NCI-H2196 treated with DMSO at 0.1 percent for 48 hours (cell line): ENCODE results near the gene SPATA2L.
A peak's percentile ranks its signal among the peaks of the same experiment; 100 is the strongest.
"Not testable (repeated sequence)": the region's sequence is repeated elsewhere in the genome, so short reads cannot be mapped to it uniquely, and the experiment has no call there.

Experiments used
- DNase-seq: peaks from one replicate; lab custom pipeline; 2025; ENCODE audit not compliant: unreplicated experiment; lab: John Stamatoyannopoulos, UW

Gene SPATA2L

DNA sequence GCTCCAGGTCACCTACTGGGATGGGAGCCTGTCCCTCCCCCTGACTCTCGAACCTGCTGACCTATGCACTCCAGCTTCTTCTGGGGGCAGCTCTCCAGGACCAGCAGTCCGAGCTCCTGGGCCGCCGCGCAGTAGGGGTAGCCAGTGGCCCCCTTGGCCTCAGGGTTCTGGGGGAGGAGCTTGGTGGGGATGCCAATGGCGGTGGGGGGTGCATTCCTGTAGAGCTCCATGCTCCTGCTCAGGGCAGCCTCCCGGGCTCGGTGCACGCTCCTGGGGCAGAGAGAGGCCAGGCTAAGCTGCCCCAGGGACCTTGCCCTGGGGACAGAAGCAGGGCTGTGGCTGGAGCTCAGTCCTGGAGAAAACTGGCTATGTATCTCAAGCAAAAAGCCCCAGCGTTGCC lies 7.7 kb upstream of the SPATA2L start:
- DNase-seq, result no peak

GRCh38 chr16:89708481-89708931 lies 7.0 kb upstream of the SPATA2L start:
- DNase-seq, result no peak

DNA sequence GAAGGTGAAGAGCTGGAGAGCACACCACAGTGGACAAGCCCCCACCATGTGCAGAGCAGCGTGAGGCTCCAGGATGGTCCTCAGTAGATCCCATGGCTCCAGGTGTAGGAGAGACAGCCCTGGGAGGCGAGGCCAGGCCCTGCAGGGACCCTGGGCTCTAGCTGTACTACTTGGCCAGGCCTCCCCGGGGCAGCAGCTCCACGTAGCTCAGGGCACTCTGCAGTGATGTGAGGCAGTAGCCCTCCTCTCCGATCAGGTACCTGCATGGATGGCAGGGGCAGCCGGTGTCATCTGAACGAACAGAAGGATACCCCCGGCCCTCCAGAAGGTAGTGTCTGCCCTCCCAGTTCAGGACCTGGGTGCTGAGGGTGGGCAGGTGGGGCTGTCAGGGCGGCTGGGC lies 6.2 kb upstream of the SPATA2L start:
- no peak for DNase-seq

DNA sequence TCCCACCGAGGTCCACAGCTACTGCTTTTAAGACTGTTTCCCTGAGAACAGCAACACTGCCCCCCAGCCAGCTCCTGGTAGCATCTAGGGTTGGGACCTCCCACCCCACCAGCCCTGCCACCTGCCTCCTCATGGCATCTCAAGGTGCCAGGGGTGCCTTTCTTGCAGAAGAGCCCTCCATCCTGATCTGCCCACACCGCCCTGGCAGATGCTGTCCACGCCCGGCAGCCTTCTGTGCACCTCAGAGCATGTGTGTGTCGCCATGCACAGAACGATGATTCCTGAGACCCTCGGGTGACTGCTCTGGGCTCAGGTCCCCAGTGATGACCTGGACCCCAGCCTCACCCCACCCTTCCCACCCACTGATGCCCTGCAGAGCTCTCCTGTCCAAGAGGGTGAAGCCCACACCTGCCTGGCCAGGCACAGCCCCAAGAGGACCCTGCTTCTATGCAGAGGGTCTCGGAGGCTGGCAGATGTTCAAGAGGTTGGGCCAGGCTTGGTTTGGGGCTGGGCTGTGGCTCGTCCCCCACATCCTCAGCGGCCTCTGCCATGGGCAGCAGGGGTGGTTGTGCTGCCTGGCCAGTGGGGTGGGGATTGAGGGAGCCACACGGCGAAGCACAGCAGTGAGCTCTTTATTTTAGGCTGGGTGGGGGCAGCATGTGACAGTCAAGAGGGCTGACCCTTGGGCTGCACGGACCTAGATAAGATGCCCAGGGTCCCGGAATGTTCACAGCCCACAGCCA lies 5.2 kb upstream of the SPATA2L start:
- no peak for DNase-seq

- no peak for DNase-seq
Measured at GRCh38 chr16:89705006-89705405, 3.5 kb upstream of the SPATA2L start.

GRCh38 chr16:89704281-89704680 lies 2.8 kb upstream of the SPATA2L start:
- DNase-seq, result no peak

DNA sequence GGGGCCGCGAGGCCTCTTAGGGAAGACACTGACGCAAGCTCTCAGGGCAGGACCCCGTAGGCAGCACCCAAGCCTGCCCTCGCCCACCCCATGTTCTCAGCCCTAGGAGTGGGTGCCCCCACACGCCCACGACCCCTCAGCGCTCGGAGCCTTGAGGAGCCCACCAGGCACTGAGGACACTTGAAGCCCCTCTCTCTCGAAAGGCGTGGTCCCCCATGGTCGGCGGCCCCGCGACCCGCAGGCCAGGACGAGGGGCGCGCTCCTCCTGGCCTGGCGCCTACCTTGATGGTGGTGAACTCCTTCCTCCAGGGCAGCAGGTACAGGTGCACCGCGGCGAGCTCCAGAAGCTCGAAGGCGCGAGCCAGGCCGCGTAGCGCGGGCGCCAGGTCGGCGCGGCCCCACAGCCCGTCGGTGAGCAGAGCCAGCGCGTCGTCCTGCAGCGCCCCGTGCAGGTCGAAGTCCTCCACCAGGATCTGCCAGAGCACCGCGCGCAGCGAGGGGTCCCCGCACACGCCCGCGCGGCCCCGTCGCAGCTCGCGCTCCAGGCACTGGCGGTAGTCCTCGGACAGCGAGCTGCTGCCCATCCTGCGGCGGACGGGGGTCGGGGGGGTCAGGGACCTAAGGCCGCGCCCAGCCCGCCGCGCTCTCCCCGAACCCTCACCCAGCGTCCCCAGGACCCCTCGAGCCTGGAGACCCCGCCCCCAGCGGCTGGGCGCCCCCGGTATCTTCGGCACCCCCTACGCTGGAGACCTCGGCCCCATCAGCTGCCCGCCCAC lies 668 bp downstream of the SPATA2L start:
- no peak for DNase-seq

DNA sequence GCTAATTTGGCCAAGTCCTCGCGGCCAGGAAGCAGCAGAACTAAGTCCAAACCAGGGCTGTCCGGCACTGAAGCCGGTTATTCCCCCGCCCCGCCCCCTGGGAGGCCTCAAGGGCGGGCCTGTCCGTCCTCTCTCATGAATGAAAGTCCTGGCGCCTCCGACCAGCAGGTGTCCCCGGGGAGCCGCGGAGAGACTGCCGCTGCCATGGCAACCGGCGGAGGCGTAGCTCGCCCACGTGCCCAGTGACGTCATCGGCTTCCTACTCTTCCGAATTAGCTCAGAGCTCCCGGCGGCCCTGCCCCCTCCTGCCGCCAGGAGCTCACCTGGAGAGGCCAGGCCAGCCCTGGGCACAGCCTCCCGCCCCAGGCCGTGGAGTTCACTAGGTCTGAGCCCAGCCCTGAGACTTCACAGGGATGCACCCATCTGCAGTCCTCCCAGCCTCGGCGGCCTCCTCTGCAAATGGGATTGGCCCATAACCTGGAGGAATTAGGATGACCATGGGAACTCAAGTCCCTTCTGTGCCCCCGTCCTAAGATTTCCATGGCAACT lies 1.3 kb downstream of the SPATA2L start:
- DNase-seq, result peak; percentile 79

- not testable (repeated sequence) for DNase-seq
Measured at GRCh38 chr16:89699629-89700099, 1.8 kb downstream of the SPATA2L start.

DNA sequence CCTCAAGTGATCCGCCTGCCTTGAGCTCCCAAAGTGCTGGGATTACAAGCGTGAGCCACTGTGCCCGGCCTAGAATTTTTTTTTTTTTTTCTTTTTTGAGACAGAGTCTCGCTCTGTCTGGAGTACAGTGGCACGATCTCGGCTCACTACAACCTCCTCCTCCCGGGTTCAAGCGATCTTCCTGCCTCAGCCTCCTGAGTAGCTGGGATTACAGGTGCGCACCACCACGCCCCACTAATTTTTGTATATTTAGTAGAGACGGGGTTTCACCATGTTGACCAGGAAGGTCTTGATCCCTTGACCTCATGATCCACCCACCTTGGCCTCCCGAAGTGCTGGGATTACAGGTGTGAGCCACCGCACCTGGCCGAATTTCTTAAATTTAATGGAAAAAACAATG lies 2.8 kb downstream of the SPATA2L start:
- DNase-seq, result not testable (repeated sequence)

DNA sequence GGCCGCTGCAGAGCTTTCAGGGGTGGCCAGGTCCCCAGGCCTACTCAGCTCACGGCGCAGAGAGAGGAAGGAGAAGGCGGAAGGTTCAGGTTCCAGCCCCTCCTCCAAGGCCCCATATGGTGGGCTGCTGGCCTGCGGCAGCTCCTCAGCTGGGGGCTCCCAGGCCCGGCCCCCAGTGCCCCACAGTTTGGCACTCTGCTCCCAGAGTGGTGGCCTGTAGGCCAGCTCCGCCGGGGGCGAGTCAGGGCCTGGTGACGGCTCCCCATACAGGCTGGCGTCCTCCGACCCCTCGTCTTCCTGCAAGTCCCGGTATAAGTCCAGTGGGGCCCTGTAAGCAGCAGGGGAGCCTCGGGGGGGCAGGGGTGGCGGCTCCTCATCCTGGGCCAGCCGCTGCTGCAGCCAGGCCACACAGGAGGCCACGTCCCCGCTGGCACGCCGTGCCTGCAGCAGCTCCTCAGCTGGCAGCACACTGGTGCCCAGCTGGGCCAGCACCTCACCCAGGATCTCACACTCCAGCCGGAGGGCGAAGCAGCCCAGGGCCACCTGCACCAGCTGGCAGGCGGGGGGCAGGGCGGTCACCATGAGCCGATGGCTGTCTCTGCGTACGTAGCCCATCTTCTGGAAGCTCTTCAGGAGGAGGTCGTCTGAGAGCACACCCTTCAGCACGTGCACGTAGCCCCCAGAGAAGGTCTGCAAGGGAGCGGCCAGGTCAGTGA lies 3.7 kb downstream of the SPATA2L start:
- DNase-seq, result no peak

DNA sequence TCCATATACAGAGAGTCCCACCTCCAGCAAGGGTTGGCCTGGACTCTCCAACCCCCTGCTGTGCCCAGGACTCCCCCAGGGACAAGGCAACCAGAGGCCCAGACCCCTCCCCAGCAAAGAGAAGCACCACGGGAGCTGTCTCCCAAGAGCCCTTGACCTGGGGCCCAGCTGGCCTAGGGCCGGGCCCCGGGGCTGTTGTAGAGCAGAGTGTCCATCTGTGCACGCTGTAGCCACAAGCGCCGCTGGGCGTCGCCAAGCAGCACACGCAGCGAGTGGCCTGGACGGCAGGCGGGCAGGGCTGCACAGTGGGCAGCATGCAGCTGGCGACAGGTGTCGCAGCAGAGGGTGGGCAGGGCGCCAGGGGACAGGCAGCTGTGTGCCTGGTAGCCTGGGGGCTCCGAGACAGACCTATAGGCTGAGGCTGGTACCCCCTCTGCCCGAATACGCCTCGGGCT lies 4.3 kb downstream of the SPATA2L start:
- DNase-seq, result no peak

DNA sequence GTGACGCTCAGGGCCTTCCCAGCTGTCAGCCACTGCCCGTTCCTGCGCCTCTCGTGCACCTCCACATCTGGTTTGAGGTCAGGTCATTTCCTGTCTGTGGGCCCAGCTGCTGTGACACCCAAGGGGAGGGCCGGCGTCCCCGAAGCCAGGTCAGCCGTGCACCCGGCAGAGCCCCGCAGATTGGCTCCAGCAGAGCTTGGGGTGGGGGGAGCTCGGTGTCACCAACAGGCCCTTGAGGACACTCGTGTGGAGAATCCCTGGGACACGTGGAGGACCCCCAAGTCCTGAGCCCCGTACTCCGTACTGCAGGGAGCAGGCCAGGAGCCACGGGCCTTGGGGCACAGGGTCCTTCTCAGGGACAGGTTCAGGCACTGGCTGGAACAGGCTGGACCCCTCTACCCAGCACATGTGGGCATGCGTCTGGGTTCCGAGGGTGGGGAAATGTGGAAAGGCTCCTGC lies 4.8 kb downstream of the SPATA2L start:
- no peak for DNase-seq

- no peak for DNase-seq
Measured at GRCh38 chr16:89695875-89696669, 5.4 kb downstream of the SPATA2L start.

GRCh38 chr16:89695086-89695874 lies 6.2 kb downstream of the SPATA2L start:
- no peak for DNase-seq

GRCh38 chr16:89694784-89695085 lies 6.8 kb downstream of the SPATA2L start:
- DNase-seq, result not testable (repeated sequence)

GRCh38 chr16:89693931-89694783 lies 7.3 kb downstream of the SPATA2L start:
- DNase-seq, result no peak

- DNase-seq, result no peak
Measured at GRCh38 chr16:89693289-89693731, 8.2 kb downstream of the SPATA2L start.
